Measurements from ENCODE around the gene ZBTB38. TPM values are rescaled to one million over a fixed set of nuclear protein-coding genes. Genes with fewer than 3 reads are reported as not detected.

Gene ZBTB38
- total and polyA plus RNA-seq, 2 donors (not counting 1 experiment from before 2014, with no cell fraction given) = 13.8 to 71.2 TPM

GRCh38 chr3:141348837-141349236 lies 19.5 kb upstream of the ZBTB38 start:
- H3K4me1 Mint-ChIP-seq = no peaks in the 10 kb centered on the region
- Histone ChIP-seq H3K9me3 (ENCODE audit: control extremely low read depth in 1 of 3, control insufficient read depth in 2 of 3, insufficient read depth in 1 of 3, low read length in 2 of 3) (peaks cover 0 to 8% (median 3%) of the 10 kb centered on the region in 3 donors), H3K4me2 (replicated peaks; ENCODE audit: low read depth, low read length, poor library complexity, severe bottlenecking) (no peak overlapping the region), H4K20me1 (ENCODE audit: control insufficient read depth, insufficient read depth, low read length, poor library complexity, severe bottlenecking) (no peaks in the 10 kb centered on the region), H3K4me1 (ENCODE audit: control insufficient read depth in 2 of 2, insufficient read depth in 2 of 2, low read length in 2 of 2) (no peaks in the 10 kb centered on the region), H2AFZ (ENCODE audit: insufficient read depth, low read depth, low read length, poor library complexity, severe bottlenecking) (no peak overlapping the region), H3K79me2 (ENCODE audit: control insufficient read depth, insufficient read depth, low read length) (no peaks in the 10 kb centered on the region), H3K36me3 (replicated peaks in 1 of 2; ENCODE audit: control extremely low read depth in 1 of 2, control insufficient read depth in 1 of 2, extremely low read depth in 1 of 2, insufficient read depth in 2 of 2, low read length in 1 of 2) (no peaks in the 10 kb centered on the region), H3K9ac (ENCODE audit: low read length) (no peak overlapping the region), H3K27ac (ENCODE audit: low read length in 2 of 2) (no peak overlapping the region), H3K27me3 (replicated peaks in 1 of 4; ENCODE audit: control extremely low read depth in 1 of 4, control insufficient read depth in 3 of 4, insufficient read depth in 4 of 4, low read length in 3 of 4) (no peaks in the 10 kb centered on the region), H3K4me3 (ENCODE audit: control extremely low read depth in 1 of 5, extremely low read depth in 1 of 5, insufficient read depth in 1 of 5, low read depth in 2 of 5, low read length in 4 of 5) (no peak overlapping the region)
- peaks cover 12% of the 10 kb centered on the region for H3K27me3 Mint-ChIP-seq
- intact Hi-C loops (cut with micrococcal nuclease) = no loop called here
- TF ChIP-seq CTCF (IDR thresholded peaks at IDR 0.05) (no peak), EZH2 (IDR thresholded peaks at IDR 0.05; ENCODE audit: borderline replicate concordance, insufficient read depth, low read depth, low read length, poor library complexity, severe bottlenecking) (no peak)
- ChIA-PET CTCF (interaction anchor here (0.9 to 2.3 kb wide), 3 partner anchors 12 to 103 kb away, joined by 3 to 5 read pairs (median 3); no protein-coding TSS in a partner anchor), POLR2A (no interaction called here)
- no peak for DNase-seq
- no peak for ATAC-seq (ENCODE audit: low read depth)
- no CpG with 5 or more reads among the region's 1 CpG for WGBS (ENCODE audit: insufficient coverage)
- no peaks in the 10 kb centered on the region for H3K9me3 Mint-ChIP-seq (ENCODE audit: insufficient read depth)
- H3K27ac Mint-ChIP-seq = no peak overlapping the region
- H3K4me3 Mint-ChIP-seq = no peak overlapping the region

GRCh38 chr3:141349711-141350110 lies 18.6 kb upstream of the ZBTB38 start:
- H3K27me3 ChIP-seq (replicated peaks in 1 of 4; ENCODE audit: control extremely low read depth in 1 of 4, control insufficient read depth in 3 of 4, insufficient read depth in 4 of 4, low read length in 3 of 4) = no peaks in the 10 kb centered on the region
- H3K4me2 ChIP-seq (replicated peaks; ENCODE audit: low read depth, low read length, poor library complexity, severe bottlenecking) = no peak overlapping the region
- WGBS (ENCODE audit: insufficient coverage) = no CpG with 5 or more reads among the region's 2 CpGs
- TF ChIP-seq EZH2 (IDR thresholded peaks at IDR 0.05; ENCODE audit: borderline replicate concordance, insufficient read depth, low read depth, low read length, poor library complexity, severe bottlenecking) (no peak), CTCF (IDR thresholded peaks at IDR 0.05) (no peak)
- H3K79me2 ChIP-seq (ENCODE audit: control insufficient read depth, insufficient read depth, low read length) = no peaks in the 10 kb centered on the region
- no peak overlapping the region for H3K27ac ChIP-seq (ENCODE audit: low read length in 2 of 2)
- Mint-ChIP-seq H3K4me3 (no peak overlapping the region), H3K9me3 (ENCODE audit: insufficient read depth) (no peaks in the 10 kb centered on the region), H3K27ac (no peak overlapping the region), H3K27me3 (peaks cover 16% of the 10 kb centered on the region), H3K4me1 (no peaks in the 10 kb centered on the region)
- DNase-seq (no peak), ATAC-seq (ENCODE audit: low read depth) (no peak)
- no peak overlapping the region for H3K4me3 ChIP-seq (ENCODE audit: control extremely low read depth in 1 of 5, extremely low read depth in 1 of 5, insufficient read depth in 1 of 5, low read depth in 2 of 5, low read length in 4 of 5)
- no peak overlapping the region for H2AFZ ChIP-seq (ENCODE audit: insufficient read depth, low read depth, low read length, poor library complexity, severe bottlenecking)
- H4K20me1 ChIP-seq (ENCODE audit: control insufficient read depth, insufficient read depth, low read length, poor library complexity, severe bottlenecking) = no peaks in the 10 kb centered on the region
- H3K9ac ChIP-seq (ENCODE audit: low read length) = no peak overlapping the region
- peaks cover 0 to 8% (median 3%) of the 10 kb centered on the region in 3 donors for H3K9me3 ChIP-seq (ENCODE audit: control extremely low read depth in 1 of 3, control insufficient read depth in 2 of 3, insufficient read depth in 1 of 3, low read length in 2 of 3)
- intact Hi-C loops (cut with micrococcal nuclease) = no loop called here
- H3K4me1 ChIP-seq (ENCODE audit: control insufficient read depth in 2 of 2, insufficient read depth in 2 of 2, low read length in 2 of 2) = no peaks in the 10 kb centered on the region
- H3K36me3 ChIP-seq (replicated peaks in 1 of 2; ENCODE audit: control extremely low read depth in 1 of 2, control insufficient read depth in 1 of 2, extremely low read depth in 1 of 2, insufficient read depth in 2 of 2, low read length in 1 of 2) = no peaks in the 10 kb centered on the region
- CTCF ChIA-PET = interaction anchor here (1.0 to 2.3 kb wide), 2 partner anchors 11 to 103 kb away, joined by 3 to 5 read pairs; no protein-coding TSS in a partner anchor
- POLR2A ChIA-PET = no interaction called here

Data from B cell (primary cell).